ENCODE measurements around the gene ELN. TPM values are rescaled to one million over a fixed set of nuclear protein-coding genes. Genes with fewer than 3 reads are reported as not detected.

Gene ELN
- total and polyA plus RNA-seq, 2 of the 4 experiments (the other 2 are of a cell fraction), result 2.2 to 14.3 TPM

DNA sequence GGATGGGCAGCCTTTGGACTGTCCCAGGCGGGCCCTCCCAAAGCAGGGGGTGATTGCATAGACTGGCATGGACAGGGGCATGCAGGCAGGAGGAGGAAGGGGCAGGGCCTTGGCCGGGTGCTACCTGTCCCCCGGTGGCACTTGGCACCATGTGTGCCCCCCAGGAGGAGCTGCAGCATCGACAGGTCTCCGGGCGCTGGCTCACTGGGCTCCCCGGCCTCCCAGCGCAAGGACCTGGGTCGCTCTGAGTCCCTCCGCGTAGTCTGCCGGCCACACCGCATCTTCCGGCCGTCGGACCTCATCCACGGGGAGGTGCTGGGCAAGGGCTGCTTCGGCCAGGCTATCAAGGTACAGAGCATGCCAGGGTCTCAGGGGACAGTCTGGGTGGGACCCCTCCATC, 78.9 kb downstream of the ELN start:
- BruUV-seq (replicated peaks), result no TSS peak
- POLR2A ChIA-PET (ENCODE audit: unreplicated experiment), result no interaction called here
- peaks cover 8 to 19% of the 10 kb centered on the region in 2 experiments; a peak in 3 of 4 replicates for H3K79me1 ChIP-seq (ENCODE audit: low read depth in 1 of 2, low read length in 2 of 2)

More for the DNA sequence above, 78.9 kb downstream of the ELN start:
- Histone ChIP-seq H2BK120ac (ENCODE audit: low read depth, low read length) (no peak overlapping the region), H4K20me1 (ENCODE audit: insufficient read depth, low read length) (no peaks in the 10 kb centered on the region; the same call in none of the 2 replicates), H2AFZ (replicated peaks; ENCODE audit: low read length, poor library complexity) (no peak overlapping the region), H3K18ac (ENCODE audit: low read depth, low read length) (no peak overlapping the region), H3K23ac (ENCODE audit: low read depth, low read length) (no peak overlapping the region), H3K4me3 (ENCODE audit: insufficient read depth, low read depth, low read length) (no peak overlapping the region), H2AK9ac (replicated peaks; ENCODE audit: low read depth, low read length, poor library complexity) (no peak overlapping the region), H2AK5ac (ENCODE audit: low read depth, low read length) (no peak overlapping the region), H3K4me1 (ENCODE audit: control insufficient read depth, insufficient read depth, low read length) (peaks cover 3% of the 10 kb centered on the region; the same call in 1 of the 2 replicates), H2BK20ac (ENCODE audit: low read depth, low read length) (no peak overlapping the region), H3K9me3 (ENCODE audit: control insufficient read depth, insufficient read depth, low read length) (no peaks in the 10 kb centered on the region), H3K27ac (ENCODE audit: insufficient read depth, low read length) (no peak overlapping the region), H3K14ac (replicated peaks; ENCODE audit: low read depth, low read length) (no peak overlapping the region), H3K4ac (ENCODE audit: low read depth, low read length) (no peak overlapping the region), H3K36me3 (ENCODE audit: control insufficient read depth, insufficient read depth, low read length) (peaks cover 48% of the 10 kb centered on the region), H3K27me3 (ENCODE audit: control insufficient read depth, insufficient read depth, low read length) (no peaks in the 10 kb centered on the region), H2BK5ac (ENCODE audit: low read depth, low read length, poor library complexity, severe bottlenecking) (no peak overlapping the region), H3K9me1 (ENCODE audit: insufficient read depth, low read length) (no peaks in the 10 kb centered on the region), H4K5ac (ENCODE audit: low read depth, low read length) (no peak overlapping the region), H3K9ac (ENCODE audit: low read depth, low read length) (no peak overlapping the region), H3K56ac (ENCODE audit: extremely low read depth, insufficient read depth, low read length) (no peak overlapping the region), H3K4me2 (ENCODE audit: low read depth, low read length) (no peak overlapping the region), H4K91ac (ENCODE audit: insufficient read depth, low read depth, low read length) (no peak overlapping the region), H4K8ac (ENCODE audit: low read depth in 2 of 2, low read length in 2 of 2) (no peak overlapping the region), H2BK15ac (ENCODE audit: low read depth, low read length) (no peak overlapping the region)
- DNase-seq (no peak), ATAC-seq (ENCODE audit: low read depth) (no peak)
- CTCF ChIA-PET, result no interaction called here
- intact Hi-C loops (cut with micrococcal nuclease), result no loop called here
- dilution Hi-C loops (cut with HindIII; ENCODE audit: low sequenced_read_pairs, unreplicated experiment), result no loop called here
- TF ChIP-seq BHLHE40 (IDR thresholded peaks at IDR 0.05; ENCODE audit: low read depth, low read length) (no peak), RFX5 (IDR thresholded peaks at IDR 0.05; ENCODE audit: low read depth, low read length) (no peak), CHD1 (IDR thresholded peaks at IDR 0.05; ENCODE audit: low read depth, low read length) (no peak), CEBPB (IDR thresholded peaks at IDR 0.05; ENCODE audit: low read depth, low read length) (no peak), FOS (IDR thresholded peaks at IDR 0.05; ENCODE audit: low read depth, low read length) (no peak), RAD21 (IDR thresholded peaks at IDR 0.05; ENCODE audit: low read length) (no peak), NFE2L2 (IDR thresholded peaks at IDR 0.05; ENCODE audit: low read depth, low read length) (no peak), MXI1 (IDR thresholded peaks at IDR 0.05; ENCODE audit: borderline replicate concordance, low read depth, low read length) (no peak), MAZ (IDR thresholded peaks at IDR 0.05; ENCODE audit: borderline replicate concordance, low read depth, low read length) (no peak), RCOR1 (IDR thresholded peaks at IDR 0.05; ENCODE audit: insufficient replicate concordance, low read length) (no peak), POLR2A (IDR thresholded peaks at IDR 0.05; ENCODE audit: low read depth, low read length) (no peak), MAFK (IDR thresholded peaks at IDR 0.05; ENCODE audit: low read depth, low read length) (no peak), SMC3 (IDR thresholded peaks at IDR 0.05; ENCODE audit: low read depth, low read length) (no peak)
- TF ChIP-seq, protein P1, sequence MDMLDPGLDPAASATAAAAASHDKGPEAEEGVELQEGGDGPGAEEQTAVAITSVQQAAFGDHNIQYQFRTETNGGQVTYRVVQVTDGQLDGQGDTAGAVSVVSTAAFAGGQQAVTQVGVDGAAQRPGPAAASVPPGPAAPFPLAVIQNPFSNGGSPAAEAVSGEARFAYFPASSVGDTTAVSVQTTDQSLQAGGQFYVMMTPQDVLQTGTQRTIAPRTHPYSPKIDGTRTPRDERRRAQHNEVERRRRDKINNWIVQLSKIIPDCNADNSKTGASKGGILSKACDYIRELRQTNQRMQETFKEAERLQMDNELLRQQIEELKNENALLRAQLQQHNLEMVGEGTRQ (IDR thresholded peaks at IDR 0.05; ENCODE audit: low read depth, low read length), result no peak
- TF ChIP-seq, protein P2, sequence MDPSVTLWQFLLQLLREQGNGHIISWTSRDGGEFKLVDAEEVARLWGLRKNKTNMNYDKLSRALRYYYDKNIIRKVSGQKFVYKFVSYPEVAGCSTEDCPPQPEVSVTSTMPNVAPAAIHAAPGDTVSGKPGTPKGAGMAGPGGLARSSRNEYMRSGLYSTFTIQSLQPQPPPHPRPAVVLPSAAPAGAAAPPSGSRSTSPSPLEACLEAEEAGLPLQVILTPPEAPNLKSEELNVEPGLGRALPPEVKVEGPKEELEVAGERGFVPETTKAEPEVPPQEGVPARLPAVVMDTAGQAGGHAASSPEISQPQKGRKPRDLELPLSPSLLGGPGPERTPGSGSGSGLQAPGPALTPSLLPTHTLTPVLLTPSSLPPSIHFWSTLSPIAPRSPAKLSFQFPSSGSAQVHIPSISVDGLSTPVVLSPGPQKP (IDR thresholded peaks at IDR 0.05; ENCODE audit: borderline replicate concordance, low read depth, low read length), result no peak
- TF ChIP-seq, protein P3, sequence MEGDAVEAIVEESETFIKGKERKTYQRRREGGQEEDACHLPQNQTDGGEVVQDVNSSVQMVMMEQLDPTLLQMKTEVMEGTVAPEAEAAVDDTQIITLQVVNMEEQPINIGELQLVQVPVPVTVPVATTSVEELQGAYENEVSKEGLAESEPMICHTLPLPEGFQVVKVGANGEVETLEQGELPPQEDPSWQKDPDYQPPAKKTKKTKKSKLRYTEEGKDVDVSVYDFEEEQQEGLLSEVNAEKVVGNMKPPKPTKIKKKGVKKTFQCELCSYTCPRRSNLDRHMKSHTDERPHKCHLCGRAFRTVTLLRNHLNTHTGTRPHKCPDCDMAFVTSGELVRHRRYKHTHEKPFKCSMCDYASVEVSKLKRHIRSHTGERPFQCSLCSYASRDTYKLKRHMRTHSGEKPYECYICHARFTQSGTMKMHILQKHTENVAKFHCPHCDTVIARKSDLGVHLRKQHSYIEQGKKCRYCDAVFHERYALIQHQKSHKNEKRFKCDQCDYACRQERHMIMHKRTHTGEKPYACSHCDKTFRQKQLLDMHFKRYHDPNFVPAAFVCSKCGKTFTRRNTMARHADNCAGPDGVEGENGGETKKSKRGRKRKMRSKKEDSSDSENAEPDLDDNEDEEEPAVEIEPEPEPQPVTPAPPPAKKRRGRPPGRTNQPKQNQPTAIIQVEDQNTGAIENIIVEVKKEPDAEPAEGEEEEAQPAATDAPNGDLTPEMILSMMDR (conservative IDR thresholded peaks at IDR 0.05; ENCODE audit: low read depth, low read length), result no peak
- in situ Hi-C loops (cut with MboI; ENCODE audit: low sequenced_read_pairs), result no loop called here
- 97% methylated on average over 10 of the region's 18 CpGs; no CpG with 5 or more reads in 1 of the 2 experiments for WGBS, 2 experiments (ENCODE audit: extremely low coverage in 2 of 2, insufficient read length in 1 of 2)

Measured in IMR-90 (cell line).